Natural killer cell (primary cell): Measurements from ENCODE around the gene NTSR2. TPM values are rescaled to one million over a fixed set of nuclear protein-coding genes. Genes with fewer than 3 reads are reported as not detected.

Source experiments
- ATAC-seq, 3 donors: fragments of 150-1000 bp in 2 of 3; fragments of 200-7000 bp in 1 of 3; cut with Tn5 transposase; 1 replicate in 1 of 3; 2 replicates in 2 of 3; pipeline ENCODE4 v1.10.0; 2021; ENCODE audit warnings: mild to moderate bottlenecking in 2 of 3, moderate library complexity in 2 of 3
- DNase-seq, 2 donors: peaks; one replicate each; pipeline versions ENCODE4 v3.0.0 to v3.0.0-alpha.2; 2013 to 2021; ENCODE audit warnings: mixed read lengths in 1 of 2
- H3K27ac ChIP-seq: one replicate; pipeline ENCODE4 v1.5.1; 2013; ENCODE audit warnings: mild to moderate bottlenecking, low read length
- H3K27me3 ChIP-seq: one replicate; pipeline ENCODE4 v1.6.1; 2013; ENCODE audit warnings: low read length; ENCODE audit not compliant: control insufficient read depth, insufficient read depth
- H3K36me3 ChIP-seq: one replicate; pipeline ENCODE4 v1.6.1; 2013; ENCODE audit warnings: low read length; ENCODE audit not compliant: control insufficient read depth, insufficient read depth
- H3K4me1 ChIP-seq: one replicate; pipeline ENCODE4 v1.6.1; 2013; ENCODE audit warnings: low read length; ENCODE audit not compliant: control insufficient read depth, insufficient read depth
- H3K4me3 ChIP-seq: one replicate; pipeline ENCODE4 v1.5.1; 2013; ENCODE audit warnings: low read length
- H3K9me3 ChIP-seq: one replicate; pipeline ENCODE4 v1.6.1; 2013; ENCODE audit warnings: low read length; ENCODE audit not compliant: control insufficient read depth, insufficient read depth
- H3K27ac Mint-ChIP-seq, 2 donors: one replicate each; pipeline ENCODE4 v1.8.0; 2022; ENCODE audit warnings: mild to moderate bottlenecking in 2 of 2, mixed read lengths in 2 of 2, moderate library complexity in 1 of 2
- H3K27me3 Mint-ChIP-seq, 2 donors: one replicate each; pipeline ENCODE4 v1.8.0; 2022; ENCODE audit warnings: low read depth in 2 of 2, mixed read lengths in 2 of 2
- H3K36me3 Mint-ChIP-seq: one replicate; pipeline ENCODE4 v1.8.0; 2022; ENCODE audit warnings: mixed read lengths
- H3K4me1 Mint-ChIP-seq, 2 donors: one replicate each; pipeline ENCODE4 v1.8.0; 2022; ENCODE audit warnings: mixed read lengths in 2 of 2
- H3K4me3 Mint-ChIP-seq: one replicate; pipeline ENCODE4 v1.8.0; 2022; ENCODE audit warnings: mild to moderate bottlenecking, moderate library complexity, mixed read lengths
- H3K9me3 Mint-ChIP-seq, 2 donors: one replicate each; pipeline ENCODE4 v1.8.0; 2022; ENCODE audit warnings: mixed read lengths in 2 of 2
- CTCF ChIP-seq: fragments of 200-600 bp; IDR thresholded peaks from one replicate; pipeline ENCODE4 v1.8.0; 2022; ENCODE audit warnings: antibody characterized with exemption
- WGBS: methylation state at CpG from one replicate; pipeline ENCODE4 v1.1.7; 2013; ENCODE audit warnings: missing lambda C conversion rate; ENCODE audit not compliant: insufficient coverage; 5-methylcytosine and 5-hydroxymethylcytosine counted together
- intact Hi-C: fragments of 100-400 bp; cut with micrococcal nuclease; formaldehyde crosslinking; loops from one replicate; pipeline ENCODE4 v1.14.2; 2022
- total RNA-seq, 4 donors: library from RNA; stranded (reverse); fragments of 120-200 nt in 1 of 4; gene quantifications; one replicate each; pipeline versions ENCODE4 v1.2.3 to v1.2.4, GENCODE V29; 2013 to 2022

Gene NTSR2
- total RNA-seq, 3 donors from 2014 or later (not counting 1 experiment from before 2014, with no cell fraction given), result not detected

- TF ChIP-seq CTCF, result no peak
- intact Hi-C loops, result no loop called here
- H3K27me3 Mint-ChIP-seq, result peaks cover 0 to 5% of the 10 kb centered on the region in 2 donors
- no peak overlapping the region for H3K4me3 Mint-ChIP-seq
- ATAC-seq, result no peak
- H3K36me3 ChIP-seq, result no peaks in the 10 kb centered on the region
- no peaks in the 10 kb centered on the region for H3K9me3 ChIP-seq
- H3K27ac ChIP-seq, result no peak overlapping the region
- 89% methylated on average over 7 of the region's 7 CpGs for WGBS
- H3K9me3 Mint-ChIP-seq, result no peaks in the 10 kb centered on the region
- H3K27me3 ChIP-seq, result no peaks in the 10 kb centered on the region
- no peaks in the 10 kb centered on the region for H3K36me3 Mint-ChIP-seq
- no peaks in the 10 kb centered on the region for H3K4me1 ChIP-seq
- no peak for DNase-seq
- H3K4me1 Mint-ChIP-seq, result no peaks in the 10 kb centered on the region
- no peak overlapping the region for H3K27ac Mint-ChIP-seq
- no peak overlapping the region for H3K4me3 ChIP-seq
These were observed 43.8 kb upstream of the NTSR2 start for GRCh38 chr2:11713815-11714214.

- H3K27ac ChIP-seq, result no peak overlapping the region
- H3K27me3 Mint-ChIP-seq, result peaks cover 0 to 5% of the 10 kb centered on the region in 2 donors
- intact Hi-C loops, result no loop called here
- no peak for TF ChIP-seq CTCF
- no peaks in the 10 kb centered on the region for H3K4me1 ChIP-seq
- ATAC-seq, result no peak
- no peaks in the 10 kb centered on the region for H3K4me1 Mint-ChIP-seq
- H3K4me3 ChIP-seq, result no peak overlapping the region
- 87% methylated on average over 1 of the region's 2 CpGs for WGBS
- no peak for DNase-seq
- no peaks in the 10 kb centered on the region for H3K9me3 Mint-ChIP-seq
- H3K36me3 ChIP-seq, result no peaks in the 10 kb centered on the region
- no peaks in the 10 kb centered on the region for H3K36me3 Mint-ChIP-seq
- H3K9me3 ChIP-seq, result no peaks in the 10 kb centered on the region
- H3K27ac Mint-ChIP-seq, result no peak overlapping the region
- no peaks in the 10 kb centered on the region for H3K27me3 ChIP-seq
- no peak overlapping the region for H3K4me3 Mint-ChIP-seq
These were observed 42.9 kb upstream of the NTSR2 start for GRCh38 chr2:11712866-11713265.

- Histone ChIP-seq H3K36me3 (no peaks in the 10 kb centered on the region), H3K27me3 (no peaks in the 10 kb centered on the region), H3K4me1 (no peaks in the 10 kb centered on the region), H3K27ac (no peak overlapping the region), H3K9me3 (no peaks in the 10 kb centered on the region), H3K4me3 (no peak overlapping the region)
- DNase-seq, result no peak
- Mint-ChIP-seq H3K27ac (no peak overlapping the region), H3K9me3 (no peaks in the 10 kb centered on the region), H3K4me3 (no peak overlapping the region), H3K27me3 (peaks cover 0 to 11% of the 10 kb centered on the region in 2 donors), H3K4me1 (no peaks in the 10 kb centered on the region), H3K36me3 (no peaks in the 10 kb centered on the region)
- WGBS, result 82% methylated on average over 8 of the region's 8 CpGs
- ATAC-seq, result no peak
- intact Hi-C loops, result no loop called here
- no peak for TF ChIP-seq CTCF
These were observed 41.8 kb upstream of the NTSR2 start for GRCh38 chr2:11711751-11712150.

- H3K9me3 Mint-ChIP-seq, result no peaks in the 10 kb centered on the region
- H3K4me1 Mint-ChIP-seq, result no peaks in the 10 kb centered on the region
- Histone ChIP-seq H3K27me3 (no peaks in the 10 kb centered on the region), H3K4me1 (no peaks in the 10 kb centered on the region), H3K27ac (no peak overlapping the region), H3K9me3 (no peaks in the 10 kb centered on the region), H3K36me3 (no peaks in the 10 kb centered on the region), H3K4me3 (no peak overlapping the region)
- intact Hi-C loops, result no loop called here
- H3K27me3 Mint-ChIP-seq, result peaks cover 0 to 11% of the 10 kb centered on the region in 2 donors
- DNase-seq, result no peak
- no peaks in the 10 kb centered on the region for H3K36me3 Mint-ChIP-seq
- ATAC-seq, result no peak
- H3K4me3 Mint-ChIP-seq, result no peak overlapping the region
- TF ChIP-seq CTCF, result no peak
- 92% methylated on average over 1 of the region's 1 CpG for WGBS
- H3K27ac Mint-ChIP-seq, result no peak overlapping the region
These were observed 41.3 kb upstream of the NTSR2 start for GRCh38 chr2:11711354-11711716.
